HS-5 (cell line): ENCODE measurements around the gene ARHGAP11B.
"Not testable (repeated sequence)": the region's sequence is repeated elsewhere in the genome, so short reads cannot be mapped to it uniquely, and the experiment has no call there.

Experiments used
- DNase-seq: peaks from one replicate; pipeline ENCODE4 v3.0.0-alpha.2; 2012; ENCODE audit warnings: low read depth

The ARHGAP11B gene

DNA sequence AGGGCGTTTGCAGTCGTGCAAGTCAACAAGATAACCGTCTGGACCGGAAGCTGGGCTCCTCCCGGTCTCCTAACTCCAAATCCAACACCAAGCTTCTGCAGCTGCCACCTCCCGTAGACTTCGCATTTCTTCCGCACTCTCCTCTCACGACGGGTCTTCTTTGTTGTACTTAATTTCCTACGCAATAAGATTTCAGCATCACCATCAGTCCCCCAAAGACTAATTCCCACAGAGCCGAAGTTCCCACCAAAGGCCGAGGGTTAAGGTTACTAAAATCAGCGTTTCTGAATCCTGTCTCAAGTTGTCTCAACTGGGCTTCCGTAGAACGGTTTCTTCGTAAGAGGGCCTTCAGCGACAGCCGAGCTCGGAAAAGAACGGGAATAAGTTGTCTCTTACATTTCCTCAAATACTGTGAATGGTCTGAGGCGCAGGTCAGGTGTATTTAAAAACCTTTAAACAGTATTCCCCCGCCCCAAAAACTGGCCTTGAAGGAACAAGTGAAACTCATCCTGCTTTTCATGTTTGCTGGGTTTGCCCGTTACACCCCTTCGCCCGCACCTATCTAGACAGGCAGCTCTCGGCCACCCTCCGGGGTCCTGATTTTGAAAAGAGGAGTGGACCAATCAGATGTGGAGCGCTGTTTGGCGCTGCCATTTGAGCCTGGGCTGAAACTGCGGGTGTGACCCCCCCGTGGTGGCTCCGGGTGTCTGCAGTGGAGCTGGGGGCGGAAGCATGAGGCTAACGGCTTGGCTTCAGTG, at the start of gene ARHGAP11B:
TSS of gene ARHGAP11B (plus strand) at position 693 of the 758 bp plus-strand sequence.
- peak; percentile 95 for DNase-seq

DNA sequence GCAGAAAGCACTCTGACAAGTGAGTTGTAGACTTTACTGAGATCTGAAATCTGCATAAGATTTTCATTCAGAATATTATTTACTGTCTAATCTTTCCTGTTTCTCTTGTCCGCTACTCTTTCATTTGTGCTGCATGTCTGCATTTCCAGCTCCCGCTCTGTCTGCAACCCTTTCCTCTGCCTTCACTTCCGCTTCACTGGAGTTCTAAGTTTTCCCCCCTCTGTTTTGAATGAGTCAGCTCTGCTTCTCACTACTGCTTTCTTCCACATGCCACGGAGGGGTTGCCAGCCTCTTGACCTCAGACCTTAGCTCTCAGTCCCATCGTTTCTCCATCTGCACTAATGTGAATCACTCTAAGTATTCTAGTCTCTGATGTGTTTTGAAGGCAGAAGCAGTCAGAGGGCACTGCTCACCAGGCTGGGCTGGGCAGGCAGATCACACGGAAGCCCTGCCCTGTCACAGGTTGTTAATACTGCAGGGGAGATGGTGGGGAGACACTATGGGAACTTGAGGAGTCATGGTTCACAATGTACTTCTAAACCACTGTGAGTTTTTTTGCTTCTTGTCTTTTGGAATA, 46.4 kb upstream of the ARHGAP11B start:
- not testable (repeated sequence) for DNase-seq

DNA sequence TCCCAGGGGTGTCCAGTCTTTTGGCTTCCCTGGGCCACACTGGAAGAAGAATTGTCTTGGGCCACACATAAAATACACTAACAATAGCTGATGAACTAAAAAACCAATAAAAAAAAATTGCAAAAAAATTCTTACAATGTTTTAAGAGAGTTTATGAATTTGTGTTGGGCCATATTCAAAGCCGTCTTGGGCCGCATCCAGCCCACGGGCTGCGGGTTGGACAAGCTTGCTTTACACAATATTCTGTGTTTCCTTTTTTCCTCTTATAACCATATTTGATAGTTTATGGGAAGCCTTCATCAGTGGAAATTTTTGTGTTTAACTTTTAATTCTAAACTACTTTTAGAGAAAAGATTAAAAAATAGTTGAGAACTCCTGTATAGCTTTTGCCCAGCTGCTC, 45.2 kb upstream of the ARHGAP11B start:
- not testable (repeated sequence) for DNase-seq

DNA sequence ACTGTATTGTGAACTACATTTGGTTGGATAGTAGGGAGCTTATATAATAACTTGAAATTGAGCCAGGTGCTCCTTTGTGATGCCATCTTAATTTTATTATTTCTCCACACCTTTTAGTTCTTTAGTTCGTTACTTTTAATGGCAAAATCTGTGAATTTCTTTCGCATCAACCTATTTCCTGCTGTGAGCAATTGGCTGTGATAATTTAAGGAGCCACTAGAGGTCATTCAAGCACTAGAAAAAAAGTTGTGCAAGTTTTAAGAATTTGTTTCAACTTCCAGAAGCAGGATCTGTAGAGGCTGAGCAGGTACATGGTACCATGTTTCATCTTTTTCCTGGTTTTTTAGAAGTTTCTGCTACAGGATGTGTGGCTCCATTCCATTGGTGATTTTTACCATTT, 27.0 kb upstream of the ARHGAP11B start:
- DNase-seq: not testable (repeated sequence)

DNA sequence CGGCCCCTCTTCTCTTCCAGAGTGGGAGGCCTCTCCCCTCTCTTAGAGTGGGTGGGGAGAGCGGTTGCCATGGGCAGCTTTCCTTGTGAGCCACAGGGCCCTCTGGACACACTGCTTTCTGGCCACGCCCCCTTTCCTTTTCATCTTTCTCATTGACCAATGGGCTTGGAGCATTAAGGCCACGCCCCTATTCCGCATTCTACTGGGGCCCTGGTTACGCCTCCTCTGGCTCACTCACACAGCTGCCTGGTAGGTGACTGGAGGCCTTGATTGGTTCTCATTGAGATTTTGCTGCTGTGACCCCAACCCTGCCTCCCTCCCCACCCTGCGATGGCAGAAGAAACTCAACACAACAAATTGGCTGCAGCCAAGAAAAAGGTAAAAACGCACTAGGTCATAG, 22.1 kb upstream of the ARHGAP11B start, which contains the start of gene GOLGA8H:
TSS of gene GOLGA8H (plus strand) at position 233 of the 400 bp plus-strand sequence. CDS start at position 331, 98 bp downstream.
- DNase-seq: not testable (repeated sequence)

DNA sequence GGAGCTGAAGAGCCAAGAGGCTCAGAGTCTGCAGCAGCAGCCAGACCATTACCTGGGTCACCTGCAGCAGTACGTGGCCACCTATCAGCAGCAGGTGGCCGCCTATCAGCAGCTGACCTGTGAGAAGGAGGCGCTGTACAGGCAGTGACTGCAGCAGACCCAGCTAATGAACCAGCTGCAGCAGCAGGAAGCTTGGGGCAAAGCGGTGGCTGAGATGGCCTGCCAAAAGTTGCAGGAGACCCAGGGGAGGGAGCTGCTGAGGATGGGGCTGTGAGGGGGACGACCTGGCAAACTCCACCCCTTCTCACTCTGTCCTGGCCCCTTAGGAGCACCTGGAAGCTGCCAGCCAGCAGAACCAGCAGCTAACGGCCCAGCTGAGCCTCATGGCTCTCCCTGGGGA, 13.7 kb upstream of the ARHGAP11B start:
- DNase-seq: not testable (repeated sequence)

DNA sequence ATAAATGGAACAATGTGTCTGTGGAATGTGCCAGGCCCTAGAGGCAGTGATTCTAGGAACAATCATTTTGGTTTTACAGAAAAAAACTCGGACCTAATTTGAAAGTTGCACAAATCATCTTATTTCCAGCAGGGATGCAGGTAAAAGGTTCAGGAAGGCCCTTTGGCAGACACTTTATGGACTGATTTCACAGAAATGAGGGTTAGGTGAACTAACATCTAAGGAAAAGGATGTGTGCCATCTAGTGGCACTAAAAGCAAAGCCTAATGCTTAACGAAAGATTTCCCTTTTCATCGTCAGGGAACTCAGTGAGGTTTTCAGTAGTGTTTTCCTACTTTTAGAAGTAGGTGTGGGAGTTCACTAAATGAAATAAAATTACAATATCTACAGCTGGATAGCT, 4.6 kb upstream of the ARHGAP11B start:
- DNase-seq: not testable (repeated sequence)

DNA sequence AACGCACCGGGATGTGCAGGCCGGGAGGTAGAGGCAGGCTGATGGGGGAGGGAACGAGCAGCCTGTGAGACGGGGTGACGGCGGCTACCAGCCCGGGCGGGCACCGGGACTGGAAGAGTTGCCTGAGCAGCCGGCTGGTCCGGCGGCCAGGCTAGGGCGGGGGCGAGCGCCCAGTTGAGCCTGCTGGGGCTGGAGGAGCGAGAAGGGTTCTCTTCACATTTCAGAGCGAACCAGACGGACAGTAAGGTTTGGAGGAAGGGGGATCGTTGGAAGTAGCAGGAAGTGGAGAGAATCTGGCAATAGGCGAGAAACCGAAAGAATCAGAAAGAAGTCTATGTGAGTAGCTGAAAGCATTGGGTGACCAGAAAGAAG, 252 bp downstream of the ARHGAP11B start:
- DNase-seq: not testable (repeated sequence)

DNA sequence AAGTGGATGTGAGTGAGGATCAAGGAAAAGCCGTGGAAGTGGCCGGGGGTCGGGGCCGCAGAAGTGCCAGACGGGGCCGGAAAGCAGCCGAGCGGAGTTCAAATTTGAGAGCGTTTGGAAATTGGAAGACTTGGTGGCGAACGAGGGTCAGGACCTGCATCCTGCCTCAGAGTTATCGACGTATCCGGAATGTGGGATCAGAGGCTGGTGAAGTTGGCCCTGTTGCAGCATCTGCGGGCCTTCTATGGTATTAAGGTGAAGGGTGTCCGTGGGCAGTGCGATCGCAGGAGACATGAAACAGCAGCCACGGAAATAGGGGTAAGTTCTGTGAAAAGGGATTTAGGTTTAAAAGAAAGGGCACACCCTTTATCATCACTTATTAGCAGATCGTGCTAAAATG, 704 bp downstream of the ARHGAP11B start:
- DNase-seq: not testable (repeated sequence)

DNA sequence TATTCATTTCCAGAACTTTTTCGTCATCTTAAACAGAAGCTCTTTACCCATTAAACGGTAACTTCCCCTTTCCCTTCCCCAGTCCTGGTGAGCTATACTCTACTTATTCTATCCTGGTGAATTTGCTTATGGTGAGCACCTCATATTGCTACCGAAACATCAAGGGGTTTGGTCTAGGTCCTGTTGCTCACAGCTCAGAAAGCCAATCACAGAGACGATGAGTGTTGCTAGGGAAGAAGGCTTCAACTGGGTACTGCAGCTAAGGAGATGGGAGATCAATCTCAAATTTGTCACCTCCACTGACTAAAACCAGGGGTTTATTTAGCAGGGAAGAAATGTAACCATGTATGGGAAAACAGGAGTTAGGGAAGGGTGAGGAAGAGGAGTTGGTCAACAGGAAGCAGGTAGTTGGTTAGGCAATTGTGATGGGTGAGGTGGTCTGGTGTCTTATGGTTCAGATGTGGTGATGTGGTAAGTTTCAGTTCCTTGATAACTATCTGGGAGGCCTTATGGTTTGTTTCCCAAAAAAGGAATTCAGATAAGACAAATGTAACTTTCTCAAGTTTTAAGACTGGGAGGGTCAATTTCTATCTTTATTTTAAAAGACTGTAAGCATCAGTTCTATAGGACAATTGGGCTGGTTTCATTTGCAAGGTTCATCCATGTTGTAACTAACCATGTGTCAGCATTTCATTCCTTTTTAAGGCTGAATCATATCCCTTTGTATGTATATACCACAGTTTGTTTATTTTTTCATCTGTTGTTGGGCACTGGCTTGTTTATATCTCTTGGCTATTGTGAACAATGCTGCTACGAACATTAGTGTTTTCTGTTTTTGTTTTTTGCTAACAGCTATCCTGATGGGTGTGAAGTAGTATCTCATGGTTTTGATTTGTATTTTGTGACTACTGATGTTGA, 24.3 kb downstream of the ARHGAP11B start:
- no peak for DNase-seq

DNA sequence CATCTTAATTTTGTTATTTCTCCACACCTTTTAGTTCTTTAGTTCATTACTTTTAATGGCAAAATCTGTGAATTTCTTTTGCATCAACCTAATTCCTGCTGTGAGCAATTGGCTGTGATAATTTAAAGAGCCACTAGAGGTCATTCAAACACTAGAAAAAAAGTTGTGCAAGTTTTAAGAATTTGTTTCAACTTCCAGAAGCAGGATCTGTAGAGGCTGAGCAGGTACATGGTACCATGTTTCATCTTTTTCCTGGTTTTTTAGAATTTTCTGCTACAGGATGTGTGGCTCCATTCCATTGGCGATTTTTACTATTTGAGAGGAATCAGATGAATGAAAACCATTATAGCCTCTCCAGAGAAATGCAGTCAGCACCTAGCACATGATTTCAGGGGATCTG, 35.2 kb downstream of the ARHGAP11B start:
- DNase-seq: not testable (repeated sequence)

DNA sequence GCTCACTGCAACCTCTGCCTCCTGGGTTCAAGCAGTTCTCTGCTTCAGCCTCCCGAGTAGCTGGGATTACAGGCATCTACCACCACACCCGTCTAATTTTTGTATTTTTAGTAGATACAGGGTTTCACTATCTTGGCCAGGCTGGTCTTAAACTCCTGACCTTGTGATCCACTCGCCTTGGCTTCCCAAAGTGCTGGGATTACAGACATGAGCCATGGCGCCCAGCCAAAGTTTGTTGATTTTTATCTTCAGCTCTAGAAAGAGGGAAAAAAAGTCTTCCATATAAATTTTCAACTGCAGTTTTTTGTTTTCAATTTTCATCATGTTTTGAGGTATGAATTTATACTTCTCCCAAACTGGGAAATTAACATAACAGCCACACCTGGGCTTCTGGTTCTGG, 43.7 kb downstream of the ARHGAP11B start:
- DNase-seq: not testable (repeated sequence)

DNA sequence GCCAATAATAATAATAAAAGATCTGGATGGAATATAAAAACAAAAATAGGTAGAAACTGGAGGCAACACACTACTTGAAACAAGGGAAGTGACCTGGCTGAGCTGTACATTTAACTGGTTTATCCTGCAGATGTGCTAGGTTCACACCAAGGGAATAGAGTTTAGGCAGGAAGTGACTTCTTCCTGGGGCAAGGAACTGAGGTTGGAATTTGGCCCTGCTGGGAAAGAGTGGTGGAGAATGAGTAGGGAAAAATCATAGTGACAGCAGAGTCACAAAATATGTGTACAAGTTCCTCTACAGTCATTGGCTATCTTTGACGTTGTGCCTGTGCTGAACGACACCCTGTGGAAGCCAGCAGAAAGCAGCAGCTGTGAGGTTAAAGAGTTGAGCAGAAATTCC, 44.1 kb downstream of the ARHGAP11B start:
- DNase-seq: no peak

DNA sequence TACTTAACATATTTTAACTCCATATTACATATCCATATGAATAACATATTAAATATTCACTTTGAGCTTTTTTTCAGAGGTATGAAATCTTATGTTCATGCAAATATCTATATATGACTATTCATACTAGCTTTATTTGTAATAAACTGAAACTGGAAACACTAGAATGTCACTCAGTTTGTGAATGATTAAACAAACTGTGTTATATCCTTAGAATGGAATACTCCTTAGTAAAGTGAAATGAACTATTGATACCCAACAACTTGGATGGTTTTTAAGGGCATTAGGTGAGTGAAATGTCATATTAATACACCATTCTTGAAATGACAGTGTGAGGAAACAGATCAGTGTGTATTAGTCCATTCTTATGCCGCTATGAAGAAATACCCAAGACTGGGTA, 45.4 kb downstream of the ARHGAP11B start:
- DNase-seq: no peak

DNA sequence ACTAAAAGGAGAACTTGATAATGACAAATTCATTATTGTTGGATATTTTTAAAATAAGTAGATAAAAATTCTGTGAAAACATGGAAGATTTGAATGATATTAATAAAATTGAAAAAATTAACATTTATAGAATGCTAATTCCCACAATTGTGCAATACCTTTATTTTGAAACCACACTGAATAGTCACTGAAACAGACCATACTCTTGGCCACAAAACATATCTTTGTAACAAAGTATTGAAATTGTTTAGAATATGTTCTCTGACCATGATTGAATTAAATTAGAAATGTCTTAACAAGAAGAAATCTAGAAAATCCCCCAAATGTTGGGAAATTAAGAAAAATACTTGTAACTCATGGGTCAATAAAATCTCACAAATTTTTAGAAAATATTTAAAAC, 49.2 kb downstream of the ARHGAP11B start:
- no peak for DNase-seq

DNA sequence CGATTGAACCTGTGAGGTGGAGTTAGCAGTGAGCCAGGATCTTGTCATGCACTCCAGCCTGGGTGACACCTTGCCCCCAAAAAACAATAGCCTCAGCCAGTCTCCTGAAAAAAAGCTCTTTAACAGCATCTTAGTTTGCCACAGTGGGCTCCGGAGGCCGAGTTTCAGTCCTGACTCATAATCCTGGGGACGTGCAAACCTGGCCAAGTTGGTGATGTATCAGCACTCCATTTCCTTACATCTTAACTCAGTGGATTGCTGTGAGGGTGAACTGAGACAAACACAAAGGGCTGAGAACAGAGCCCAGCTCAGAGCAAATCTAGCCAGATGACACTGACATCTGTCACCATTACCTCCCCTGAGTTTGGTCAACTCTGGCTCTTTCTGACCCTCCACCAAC, 50.0 kb downstream of the ARHGAP11B start:
- DNase-seq: not testable (repeated sequence)

DNA sequence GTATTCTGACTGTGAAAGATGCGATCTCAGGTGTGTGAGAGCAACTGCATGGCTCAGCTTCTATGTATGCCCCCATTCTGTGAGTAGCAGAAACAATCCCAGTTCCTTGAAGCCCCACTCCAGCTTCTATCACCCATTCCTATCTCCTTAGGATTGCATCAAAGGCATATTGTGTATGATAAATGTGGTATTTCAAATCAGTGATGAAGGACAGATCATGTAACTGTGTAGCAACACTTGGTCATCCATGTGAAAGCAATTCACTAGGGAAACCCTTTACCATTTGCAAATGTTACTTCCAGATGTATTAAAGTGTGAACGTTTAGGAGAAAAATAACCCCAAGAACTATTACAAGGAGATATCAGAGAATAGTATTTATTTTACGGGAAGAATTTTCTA, 55.1 kb downstream of the ARHGAP11B start:
- DNase-seq: not testable (repeated sequence)

DNA sequence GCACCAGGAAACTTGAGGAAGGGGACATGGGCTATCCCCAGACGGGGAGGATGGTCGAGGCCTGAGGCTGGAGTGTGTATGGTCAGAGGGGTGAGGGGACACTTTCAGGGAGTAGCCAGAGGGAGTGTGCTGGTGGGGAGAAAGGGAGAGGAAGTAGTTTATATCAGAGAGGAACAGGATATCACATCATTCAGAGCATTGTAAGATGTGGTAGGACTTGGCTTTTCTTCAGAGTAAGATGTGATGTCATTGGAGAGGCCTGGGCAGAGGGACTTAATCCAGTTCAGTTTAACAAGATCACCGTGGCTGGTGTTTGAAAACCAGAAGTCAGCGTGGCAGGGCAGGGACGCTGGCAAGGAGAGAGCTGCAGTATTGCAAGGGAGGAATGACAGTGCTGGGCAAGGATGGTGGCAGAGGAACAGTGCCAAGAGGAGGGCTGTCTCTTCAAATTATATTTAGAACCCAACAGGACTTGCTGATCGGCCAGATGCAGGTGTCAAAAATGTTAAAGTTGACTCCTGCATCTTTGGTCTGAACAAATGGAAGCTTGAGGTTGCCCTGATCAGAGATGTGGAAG, 59.9 kb downstream of the ARHGAP11B start:
- DNase-seq: not testable (repeated sequence)

DNA sequence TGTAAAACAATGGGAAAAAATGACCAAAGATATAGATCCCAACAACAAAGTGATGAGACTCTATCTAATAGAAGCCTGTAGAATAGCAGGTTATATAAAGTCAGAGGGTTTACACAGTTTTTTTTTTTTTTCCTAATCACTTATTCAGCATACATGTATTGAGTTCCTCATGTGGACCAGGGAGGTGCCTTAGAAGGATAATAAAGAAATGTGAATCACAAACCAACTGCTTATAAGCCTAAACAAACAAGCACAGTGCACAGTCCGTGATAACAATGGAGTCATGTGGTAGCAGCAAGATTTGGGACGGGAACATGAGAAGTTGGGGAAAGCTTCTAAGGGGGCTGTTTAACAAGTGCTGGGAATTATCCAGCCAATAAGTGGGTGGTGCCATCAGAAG, 60.7 kb downstream of the ARHGAP11B start:
- not testable (repeated sequence) for DNase-seq
